HG02970 (cell line): ENCODE data around the gene SLC6A11.

ENCODE experiments used
- ATAC-seq: cut with Tn5 transposase; IDR thresholded peaks from one replicate; pipeline ENCODE4 v1.9.1; 2021; ENCODE audit warnings: mild to moderate bottlenecking, moderate library complexity, moderate number of reproducible peaks; ENCODE audit not compliant: unreplicated experiment, low FRiP score

The SLC6A11 gene

DNA sequence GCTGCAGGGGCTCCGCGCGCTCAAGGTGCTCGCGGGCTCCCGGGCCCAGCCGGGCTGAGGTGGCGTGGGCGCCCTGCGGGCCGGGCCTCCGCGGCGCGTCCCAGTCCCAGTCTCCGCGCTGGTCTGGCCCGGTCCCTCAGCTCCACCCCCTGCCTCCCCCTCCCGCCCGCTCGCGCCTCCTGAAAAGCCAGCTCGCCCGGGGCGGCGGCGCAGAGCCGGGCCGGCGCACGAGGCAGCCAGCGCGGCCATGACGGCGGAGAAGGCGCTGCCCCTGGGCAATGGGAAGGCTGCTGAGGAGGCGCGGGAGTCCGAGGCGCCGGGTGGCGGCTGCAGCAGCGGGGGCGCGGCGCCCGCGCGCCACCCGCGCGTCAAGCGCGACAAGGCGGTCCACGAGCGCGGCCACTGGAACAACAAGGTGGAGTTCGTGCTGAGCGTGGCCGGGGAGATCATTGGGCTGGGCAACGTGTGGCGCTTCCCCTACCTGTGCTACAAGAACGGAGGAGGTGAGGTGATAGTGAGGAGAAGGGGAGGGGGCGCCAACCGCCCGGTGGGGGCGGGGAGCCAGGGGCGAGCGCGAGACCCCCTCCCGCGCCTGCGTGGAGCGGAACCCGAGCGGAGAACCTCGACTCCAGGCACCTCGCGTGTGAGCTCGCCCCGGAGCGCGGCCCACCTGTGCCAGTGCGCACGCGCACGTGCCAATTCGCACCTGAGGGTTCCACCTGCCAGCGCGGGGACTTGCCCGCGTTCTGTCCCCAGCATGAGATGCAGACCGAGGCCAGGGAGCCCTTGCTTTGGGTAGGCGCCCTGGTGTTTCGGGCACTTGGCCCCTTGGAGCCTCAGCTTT is at the start of gene SLC6A11:
Gene SLC6A11 (plus strand): TSS at position 210 of the 844 bp plus-strand sequence. CDS start 38 bp downstream, at position 248.
- ATAC-seq: no peak

DNA sequence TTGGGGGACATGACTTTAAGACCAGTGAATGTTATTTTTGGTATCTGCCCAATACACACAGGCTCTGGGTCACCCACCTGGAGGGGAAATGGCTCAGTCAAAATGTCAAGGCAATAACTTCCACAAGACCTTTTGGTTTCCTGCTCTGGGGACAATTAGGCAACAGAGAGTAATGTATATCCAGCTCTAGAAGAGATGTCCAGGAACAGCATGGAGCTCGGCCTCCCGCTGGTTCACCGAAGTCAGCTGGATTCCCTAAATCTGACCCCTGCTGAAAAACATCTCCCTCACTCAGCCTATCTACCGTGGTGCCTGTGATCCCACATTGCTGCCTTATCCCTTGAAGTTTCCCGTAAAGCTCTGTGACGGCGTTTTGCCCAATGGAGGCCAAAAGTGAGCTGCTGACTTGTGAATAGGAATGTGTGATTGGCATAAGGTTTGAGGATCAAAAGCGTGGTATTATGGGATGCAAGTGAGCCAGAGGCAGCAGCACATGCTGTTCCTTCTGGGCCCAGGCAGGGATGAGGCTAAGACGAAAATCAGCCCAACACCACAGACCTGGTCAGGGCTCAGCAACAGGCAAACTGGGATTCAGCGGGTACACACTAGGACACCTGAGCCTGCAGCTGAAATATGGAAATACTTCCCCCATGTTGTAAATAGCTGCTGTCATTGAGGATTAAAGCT is 47.2 kb upstream of the SLC6A11 start:
- ATAC-seq: no peak

DNA sequence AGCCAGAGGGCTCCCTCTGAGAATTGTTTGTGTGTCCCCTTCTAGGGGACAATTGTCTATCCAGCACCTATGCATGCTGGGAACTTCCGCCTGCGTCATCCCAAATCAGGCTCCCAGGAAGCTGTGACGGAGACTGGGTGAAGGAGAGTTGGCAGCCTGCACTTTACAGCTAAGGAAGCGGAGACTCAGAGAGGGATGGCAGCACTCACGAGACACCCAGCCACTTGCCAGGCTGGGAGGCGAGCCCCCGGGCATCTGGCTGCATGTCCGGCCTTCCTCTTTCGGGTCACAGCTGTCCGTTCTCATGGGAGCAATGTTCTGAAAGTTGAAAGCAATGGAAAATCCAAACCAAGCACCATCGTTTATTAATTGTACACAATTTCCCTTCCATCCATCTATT is 45.5 kb upstream of the SLC6A11 start:
- no peak for ATAC-seq

DNA sequence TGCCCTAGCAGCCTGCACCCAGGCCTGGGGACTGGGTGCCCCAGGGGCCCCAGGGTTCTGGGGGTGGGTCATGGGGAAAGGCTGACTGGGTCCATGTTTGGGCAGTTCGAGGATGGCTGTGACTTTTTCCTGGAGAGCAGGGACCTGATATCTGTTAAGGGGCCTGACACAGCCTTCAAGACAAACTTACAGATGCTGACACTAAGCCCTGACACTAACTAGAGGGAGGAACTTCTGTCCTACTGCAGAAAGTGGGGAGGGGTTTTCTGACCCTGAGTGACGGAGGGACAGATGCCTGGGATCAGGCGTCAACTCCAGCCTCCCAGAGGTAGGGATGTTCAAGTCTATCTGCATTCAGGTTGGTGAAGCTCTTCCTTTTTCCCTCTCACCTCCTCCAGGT is 45.0 kb upstream of the SLC6A11 start:
- no peak for ATAC-seq

DNA sequence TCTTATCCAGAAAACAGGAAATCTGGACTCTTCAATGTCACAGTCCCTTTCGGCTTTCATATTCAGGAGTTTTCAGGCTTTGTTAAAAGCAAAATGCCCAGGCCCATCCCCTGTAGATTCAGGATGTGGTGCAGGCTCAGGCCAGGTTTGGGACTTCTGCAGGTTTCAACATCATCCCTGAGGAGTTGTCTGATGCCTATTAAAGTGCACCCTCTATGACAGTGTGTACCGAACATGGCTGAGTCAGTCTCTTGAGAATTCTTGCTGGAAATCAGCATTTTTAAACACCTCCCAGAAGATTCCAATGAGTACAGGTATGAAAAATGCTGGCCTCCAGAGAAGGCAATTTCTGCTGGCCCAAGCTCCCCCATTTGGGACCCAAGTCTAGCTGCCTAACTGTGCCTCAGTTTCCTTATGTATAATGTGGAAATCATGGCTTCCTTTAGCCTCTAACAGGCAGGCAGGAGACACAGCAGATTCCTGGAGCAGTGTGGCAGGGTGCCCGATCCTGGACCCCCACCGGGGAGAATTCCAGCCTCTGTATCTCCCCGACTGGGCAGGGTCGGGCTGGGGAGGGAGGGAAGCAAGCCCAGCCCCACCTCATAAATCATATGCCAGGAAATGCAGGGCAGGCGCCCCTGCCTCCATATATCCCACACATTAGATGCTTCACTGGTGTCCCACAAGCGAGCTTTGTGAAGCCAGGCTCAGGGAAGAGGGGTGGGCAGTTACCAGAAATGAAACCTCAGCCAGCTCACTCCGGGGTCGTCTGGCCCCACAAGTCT is 44.4 kb upstream of the SLC6A11 start:
- ATAC-seq: no peak

DNA sequence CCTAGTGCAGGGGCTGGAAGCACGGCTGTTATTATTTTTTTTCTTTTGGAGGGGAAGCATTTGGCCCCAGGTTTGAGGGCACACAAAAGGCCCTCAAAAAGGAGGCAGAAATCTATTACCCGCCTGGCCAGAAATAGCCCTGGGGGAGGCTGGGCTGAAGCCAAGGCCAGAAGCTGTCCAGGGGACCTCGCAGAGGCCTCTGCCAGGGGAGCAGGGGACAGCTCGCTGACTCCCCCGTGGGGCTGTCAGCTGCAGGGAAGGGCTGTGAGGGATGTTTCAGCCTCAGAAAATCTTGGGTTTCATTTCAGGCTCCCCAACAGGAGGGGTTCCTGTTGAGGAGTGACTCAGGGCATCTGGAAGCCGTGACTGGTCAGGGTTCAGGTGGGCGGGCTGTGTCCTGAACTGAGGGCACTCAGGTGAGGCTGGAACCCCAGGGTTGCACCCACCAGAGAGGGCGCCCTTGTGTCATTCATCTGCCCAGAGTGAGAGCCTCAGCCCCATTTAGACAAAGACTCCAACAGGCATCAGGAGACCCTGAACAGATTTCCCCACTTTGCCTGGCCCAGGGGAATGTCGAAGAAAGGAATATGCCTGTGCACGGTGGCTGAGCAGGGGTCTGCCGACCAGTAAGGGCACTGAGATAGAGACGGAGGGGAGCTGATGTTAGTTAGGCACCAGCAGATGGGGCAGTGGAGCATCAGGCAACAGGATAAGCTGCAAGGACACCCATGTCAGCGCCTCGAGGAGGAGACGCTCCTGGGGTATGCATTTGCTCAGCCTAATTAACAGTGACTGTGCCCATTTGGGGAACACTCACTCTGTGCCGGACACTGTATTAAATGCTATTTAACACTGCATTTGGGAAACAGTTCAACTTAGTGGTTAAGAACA is 43.5 kb upstream of the SLC6A11 start:
- ATAC-seq: no peak

DNA sequence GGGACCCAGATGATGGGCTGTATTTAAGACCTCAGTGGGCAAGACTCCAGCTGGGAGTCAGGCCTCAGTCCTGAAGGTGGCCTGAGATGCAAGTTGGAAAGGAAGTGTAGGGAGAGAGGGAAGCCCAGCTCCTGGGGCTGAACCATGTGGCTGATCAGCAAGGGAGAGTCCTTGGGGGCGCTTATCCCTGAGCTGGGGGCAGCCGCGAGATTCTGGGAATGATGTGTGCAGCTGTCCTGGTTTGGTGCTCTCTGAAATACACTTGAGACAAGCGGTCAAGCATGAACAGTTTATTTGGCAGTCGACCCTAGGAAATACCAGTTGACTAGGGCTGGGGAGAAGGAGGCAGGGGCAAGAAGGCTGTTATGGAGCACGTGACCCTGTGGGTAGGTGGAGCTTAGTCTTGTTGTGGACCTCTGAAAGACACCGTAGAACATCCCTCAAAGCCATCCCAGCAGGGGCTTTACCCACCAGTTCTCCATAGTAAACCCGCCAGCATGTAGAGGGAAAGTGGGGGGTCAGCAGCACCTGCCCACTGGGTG is 41.8 kb upstream of the SLC6A11 start:
- no peak for ATAC-seq

DNA sequence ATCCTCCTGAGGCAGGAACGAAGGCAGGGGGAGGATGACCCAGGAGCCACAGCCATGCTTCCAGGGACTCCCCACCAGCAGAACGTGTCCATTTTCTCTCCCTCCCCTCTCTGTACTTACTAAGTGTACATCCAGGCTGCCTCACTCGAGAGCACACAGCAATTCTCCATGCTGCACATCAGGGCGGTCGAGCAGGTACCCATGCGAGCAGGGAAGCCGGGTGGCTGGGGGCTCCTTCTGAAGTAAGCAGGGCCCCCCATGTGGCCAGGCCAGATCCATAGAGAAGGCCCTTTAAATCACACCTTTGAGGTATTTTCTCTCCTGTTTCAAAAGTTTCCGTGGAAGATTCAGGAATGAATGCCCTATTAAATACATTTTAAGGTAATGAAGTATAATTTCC is 41.2 kb upstream of the SLC6A11 start:
- no peak for ATAC-seq

DNA sequence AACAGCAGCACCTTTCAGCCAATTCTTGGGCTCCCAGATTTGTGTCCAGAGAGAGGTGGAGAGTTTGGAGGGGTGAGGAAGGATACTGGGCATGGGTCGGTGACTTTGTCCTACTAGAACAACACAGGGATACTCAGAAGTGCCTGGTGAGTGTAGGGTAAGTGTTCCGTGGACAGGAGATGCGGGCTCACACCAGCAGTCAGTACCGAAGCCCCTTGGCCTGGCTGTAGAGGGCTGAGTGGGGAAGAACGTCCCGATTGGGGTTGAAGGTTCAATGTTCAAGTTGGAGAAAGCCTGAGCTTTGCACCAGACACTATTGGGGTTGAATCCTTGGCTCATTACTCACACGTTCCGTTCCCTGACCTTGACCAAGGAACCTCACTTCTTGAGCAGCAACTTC is 40.8 kb upstream of the SLC6A11 start:
- no peak for ATAC-seq

DNA sequence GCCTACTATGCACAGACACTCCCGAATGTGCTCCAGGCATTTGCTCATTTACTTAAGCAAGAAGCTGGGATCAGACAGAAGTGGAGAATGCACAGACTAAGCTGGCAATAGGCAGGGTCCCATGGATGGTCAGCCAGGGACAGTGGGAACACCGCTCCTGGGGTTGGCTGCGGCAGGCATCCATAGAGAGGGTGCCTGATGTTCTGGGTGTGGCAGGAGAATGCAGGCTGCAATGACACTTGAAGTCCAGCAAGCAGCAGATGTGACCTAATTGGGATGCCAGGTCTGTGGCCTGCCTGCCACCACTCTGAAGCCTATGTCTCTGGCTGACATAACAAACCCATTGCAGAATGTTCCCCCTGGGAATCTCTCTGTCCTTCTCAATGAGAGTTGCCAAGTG is 40.2 kb upstream of the SLC6A11 start:
- no peak for ATAC-seq

DNA sequence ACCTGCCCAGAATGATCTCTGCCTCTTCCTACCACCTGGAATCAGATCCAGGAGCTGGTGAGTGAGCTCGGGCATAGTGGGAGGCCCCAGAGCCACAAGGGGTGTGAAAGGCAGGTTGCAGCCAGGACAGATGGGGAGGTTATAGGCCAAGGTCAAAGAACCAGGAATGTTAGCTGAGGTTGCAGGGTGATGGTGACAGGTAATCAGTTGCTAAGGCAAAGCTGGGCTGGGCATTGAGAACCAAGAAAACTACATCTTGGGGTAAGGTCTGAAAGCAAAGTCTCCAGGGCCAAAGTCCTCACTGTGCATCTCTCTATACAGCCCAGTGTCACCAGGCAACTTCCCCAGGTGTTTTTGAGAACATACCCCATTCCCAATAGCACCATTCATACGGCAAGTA is 38.4 kb upstream of the SLC6A11 start:
- no peak for ATAC-seq

DNA sequence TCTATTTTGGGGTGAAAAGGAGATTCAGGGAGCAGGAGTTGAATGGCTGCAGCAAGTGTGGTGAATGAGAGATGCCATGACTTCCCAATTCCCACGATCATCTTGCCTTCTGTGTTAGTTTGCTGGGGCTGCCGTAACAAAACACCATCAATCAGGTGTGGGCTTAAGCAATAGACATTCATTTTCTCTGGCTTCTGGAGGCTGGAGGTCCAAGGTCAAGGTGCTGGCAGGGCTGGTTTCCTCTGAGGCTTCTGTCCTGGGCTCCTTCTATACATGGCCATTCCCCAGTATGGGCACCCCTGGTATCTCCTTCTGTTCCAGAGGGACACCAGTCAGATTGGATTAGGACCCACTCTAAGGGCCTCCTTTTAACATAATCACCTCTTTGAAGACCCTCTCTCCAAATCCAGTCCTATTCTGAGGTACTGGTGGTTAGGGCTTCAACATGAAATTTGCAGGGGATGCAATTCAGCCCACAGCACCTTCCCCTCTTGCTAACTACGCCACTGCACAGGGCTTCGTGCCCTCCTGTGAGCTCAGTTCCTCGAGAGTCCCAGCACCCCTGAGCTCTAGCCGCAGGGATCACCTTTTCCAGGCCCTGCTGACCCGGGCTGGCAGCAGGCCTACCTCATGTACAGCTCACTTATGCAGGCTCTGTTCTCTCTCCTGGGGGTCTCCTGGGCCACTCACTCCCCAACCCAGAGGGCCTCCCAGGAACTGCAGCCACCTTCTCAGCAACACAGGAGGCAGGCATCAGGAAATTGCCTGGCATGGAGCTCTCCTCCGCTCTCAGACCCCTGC is 37.3 kb upstream of the SLC6A11 start:
- no peak for ATAC-seq

DNA sequence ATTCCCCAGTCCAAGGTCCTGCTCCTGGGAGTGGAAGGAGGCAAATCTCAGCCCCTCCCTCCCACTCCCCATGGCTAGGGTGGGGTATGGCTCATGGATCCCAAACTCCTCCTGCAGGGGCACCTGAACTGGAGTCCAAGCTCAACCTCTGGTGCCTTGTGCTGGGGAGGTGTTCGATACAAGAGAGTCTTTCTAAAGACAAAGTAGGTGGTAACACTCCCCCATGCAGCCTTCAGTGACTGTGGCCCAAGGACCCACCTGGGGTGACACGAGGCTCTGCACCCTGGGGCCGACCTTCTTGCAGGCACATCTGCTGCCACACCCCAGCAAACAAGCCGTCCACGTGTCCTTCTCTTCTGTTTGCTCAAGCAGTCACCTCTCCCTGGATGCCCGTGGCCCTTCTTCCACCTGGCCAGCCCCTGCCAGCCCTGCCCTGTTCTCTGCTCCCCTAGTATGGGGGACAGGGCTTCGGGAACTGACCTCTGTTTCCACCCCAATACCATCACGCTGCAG is 36.7 kb upstream of the SLC6A11 start:
- ATAC-seq: no peak

DNA sequence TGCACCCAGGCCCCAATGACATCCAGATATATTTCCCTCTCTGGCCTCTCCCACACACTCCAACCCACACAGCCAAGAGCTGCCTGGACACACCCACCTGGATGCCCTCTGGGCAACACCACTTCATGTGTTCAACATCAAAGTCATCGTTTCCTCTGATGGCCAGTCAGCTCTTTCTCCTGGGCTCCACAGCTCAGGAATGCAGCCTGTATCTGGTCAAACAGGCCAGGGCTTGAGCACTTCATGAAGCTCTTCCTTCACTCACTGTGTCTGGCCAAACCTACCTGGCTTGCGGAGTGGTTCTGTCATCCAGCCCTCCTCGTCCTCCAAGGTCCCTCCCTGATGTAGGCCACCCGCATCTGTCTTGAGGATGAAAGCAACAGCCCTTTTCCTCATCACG is 35.8 kb upstream of the SLC6A11 start:
- ATAC-seq: no peak

DNA sequence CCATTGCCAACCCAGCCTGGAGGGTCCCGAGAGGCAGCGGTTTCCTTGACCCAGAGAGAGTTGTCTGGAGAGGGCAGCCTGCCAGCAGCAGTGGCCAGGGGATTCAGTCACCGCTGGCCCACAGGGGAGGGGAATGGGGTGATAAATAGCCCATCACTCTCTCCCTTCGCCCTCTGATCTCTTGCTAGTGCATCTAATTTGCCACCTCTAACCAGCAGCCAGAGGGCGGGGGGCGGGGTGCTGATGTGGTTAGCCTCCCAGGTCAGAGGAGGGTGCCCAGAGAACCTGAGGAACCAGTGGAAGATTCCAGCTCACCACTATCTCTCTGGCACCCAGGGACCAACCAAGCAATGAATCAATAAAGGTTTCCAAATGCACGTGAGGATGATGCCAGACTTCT is 35.1 kb upstream of the SLC6A11 start:
- ATAC-seq: no peak

DNA sequence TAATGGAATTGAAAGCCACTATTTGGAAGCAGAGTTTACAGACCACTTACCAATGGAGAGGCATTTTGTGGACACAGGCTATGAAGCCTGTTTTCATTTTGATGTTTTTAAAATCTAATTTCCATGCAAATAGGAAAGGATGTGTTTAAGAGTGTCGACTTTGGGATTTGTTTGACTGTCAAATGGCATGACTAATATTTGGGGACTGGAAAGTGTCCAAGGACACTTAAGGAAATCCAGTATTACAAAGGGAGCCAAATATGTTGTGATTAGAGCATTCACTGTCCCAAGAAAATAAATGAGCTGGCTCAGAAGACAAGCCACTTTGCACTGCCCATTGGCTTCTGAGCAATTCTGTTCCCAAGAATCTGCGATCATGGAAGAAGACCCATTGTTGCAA is 34.0 kb upstream of the SLC6A11 start:
- ATAC-seq: no peak

DNA sequence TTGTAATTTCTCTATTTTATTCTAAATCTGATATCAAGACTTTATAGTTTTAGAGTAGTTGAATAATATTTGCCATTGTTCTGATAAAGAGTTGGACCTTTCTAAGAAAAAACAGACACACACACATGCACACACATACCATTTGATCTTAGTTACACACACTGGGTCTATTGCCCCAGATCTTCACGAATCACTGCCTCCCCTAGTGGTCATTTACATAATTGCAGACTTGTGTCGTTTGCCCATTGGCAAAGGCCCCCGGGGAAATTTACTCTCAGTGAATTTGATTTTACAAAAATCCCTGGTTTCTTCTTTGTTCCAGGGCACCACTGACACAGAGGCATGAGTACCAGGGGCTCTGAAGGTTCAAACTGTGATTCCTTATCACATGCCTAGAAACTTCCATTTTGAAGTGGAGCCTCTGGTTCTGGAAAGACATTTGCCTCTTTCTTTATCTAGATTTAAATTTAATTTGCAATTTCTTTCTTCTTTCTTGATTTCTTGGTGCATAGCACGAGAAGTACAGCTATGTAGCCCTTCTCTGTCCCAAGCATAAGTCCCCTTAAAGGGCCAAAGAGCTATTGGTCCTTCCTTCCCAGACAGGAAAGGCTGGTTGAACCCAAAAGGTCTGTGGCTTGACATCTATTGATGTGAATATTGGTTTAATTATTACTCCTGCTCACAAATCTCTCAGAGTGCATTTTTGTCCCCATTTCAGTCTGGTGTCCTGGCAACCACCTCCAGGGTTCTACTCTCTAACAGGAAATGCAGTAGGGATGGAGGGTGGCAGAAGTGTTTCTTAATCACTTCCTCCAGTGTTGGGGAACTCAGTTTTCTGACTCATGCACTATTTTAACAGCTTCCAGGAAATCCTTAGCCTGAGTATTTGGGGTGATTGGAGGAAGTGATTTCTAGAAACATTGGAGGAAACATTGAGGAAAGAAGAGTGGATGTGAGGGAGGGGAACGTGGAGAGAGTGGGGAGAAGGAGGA is 32.4 kb upstream of the SLC6A11 start:
- ATAC-seq: no peak

DNA sequence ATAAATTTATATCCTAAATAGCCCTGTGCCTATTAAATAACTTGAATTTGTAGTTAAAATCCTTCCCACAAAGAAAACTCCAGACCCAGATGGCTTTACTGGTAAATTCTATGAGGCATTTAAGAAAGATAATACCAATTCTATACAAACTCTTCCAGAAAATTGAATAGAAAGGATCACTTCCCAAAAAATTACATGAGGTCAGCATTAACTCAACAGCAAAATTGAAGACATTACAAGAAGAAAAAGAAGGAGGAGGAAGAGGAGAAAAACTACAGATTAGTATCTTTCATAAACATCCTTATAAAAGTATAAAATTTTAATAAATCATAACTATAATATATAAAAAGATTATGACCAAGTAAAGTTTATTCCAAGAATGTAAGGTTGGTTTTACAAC is 29.4 kb upstream of the SLC6A11 start:
- no peak for ATAC-seq
